Measurements from ENCODE around the gene PRKCQ.
"Not testable (repeated sequence)": the region's sequence is repeated elsewhere in the genome, so short reads cannot be mapped to it uniquely, and the experiment has no call there.

The PRKCQ gene

DNA sequence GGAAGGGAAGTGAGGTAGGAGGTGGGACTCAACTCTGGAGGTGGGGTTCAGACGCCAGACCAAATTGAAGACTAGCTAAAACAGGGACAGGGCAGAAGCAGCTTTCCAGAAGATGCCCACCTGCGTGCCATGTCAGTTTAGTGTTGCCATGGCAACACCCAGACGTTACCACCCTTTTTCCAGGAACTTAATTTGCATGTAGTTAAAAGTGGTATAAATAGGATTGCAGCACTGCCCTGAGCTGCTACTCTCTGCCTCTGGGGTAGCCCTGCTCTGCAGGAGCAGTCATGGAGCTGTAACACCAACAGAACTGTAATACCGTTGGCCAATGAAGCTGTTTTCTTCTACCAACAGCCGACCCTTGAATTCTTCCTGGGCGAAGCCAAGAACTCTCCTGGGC is 93.8 kb downstream of the PRKCQ start:
- H3K27me3 ChIP-seq (ENCODE audit: control insufficient read depth in 1 of 2, insufficient read depth in 2 of 2, low read length in 2 of 2) = no peaks in the 10 kb centered on the region
- no peaks in the 10 kb centered on the region for H3K4me1 ChIP-seq (ENCODE audit: control insufficient read depth in 1 of 2, insufficient read depth in 2 of 2, low read length in 2 of 2)
- no peaks in the 10 kb centered on the region for H3K9me3 ChIP-seq (ENCODE audit: control insufficient read depth in 1 of 2, low read length in 2 of 2)
- H3K27ac ChIP-seq (ENCODE audit: low read depth, low read length) = no peak overlapping the region
- H3K4me3 ChIP-seq (ENCODE audit: low read depth in 1 of 2, low read length in 2 of 2) = no peak overlapping the region
- H3K9ac ChIP-seq (ENCODE audit: low read depth in 1 of 2, low read length in 2 of 2) = no peak overlapping the region
- peaks cover 3% of the 10 kb centered on the region in 2 donors for H3K36me3 ChIP-seq (ENCODE audit: control insufficient read depth in 1 of 2, insufficient read depth in 2 of 2, low read length in 2 of 2)

DNA sequence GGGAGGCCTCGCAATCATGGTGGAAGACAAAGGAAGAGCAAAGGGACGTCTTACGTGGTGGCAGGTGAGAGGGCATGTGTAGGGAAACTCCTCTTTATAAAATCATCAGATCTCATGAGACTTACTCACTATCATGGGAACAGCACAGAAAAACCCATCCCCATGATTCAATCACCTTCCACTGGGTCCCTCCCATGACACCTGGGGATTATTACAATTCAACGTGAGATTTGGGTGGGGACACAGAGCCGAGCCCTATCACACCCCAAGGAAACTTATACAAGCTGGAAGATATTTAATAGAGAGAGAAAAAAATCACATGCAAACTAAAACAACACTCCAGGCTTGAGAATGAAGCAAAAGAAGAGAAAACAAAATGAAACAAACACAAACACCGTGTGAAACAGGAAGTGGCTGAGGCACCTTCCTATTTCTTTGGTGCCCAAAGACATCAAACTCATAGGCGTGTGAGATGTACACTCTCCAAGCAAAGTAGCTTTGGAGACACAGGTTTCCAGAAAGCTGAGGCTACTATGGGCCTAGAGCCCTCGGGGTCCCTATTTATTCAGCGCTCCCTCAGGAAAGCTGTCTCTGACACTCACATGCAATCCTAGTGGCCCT is 97.2 kb downstream of the PRKCQ start:
- H3K9ac ChIP-seq (ENCODE audit: low read depth in 1 of 2, low read length in 2 of 2) = no peak overlapping the region
- H3K27me3 ChIP-seq (ENCODE audit: control insufficient read depth in 1 of 2, insufficient read depth in 2 of 2, low read length in 2 of 2) = no peaks in the 10 kb centered on the region
- no peaks in the 10 kb centered on the region for H3K9me3 ChIP-seq (ENCODE audit: control insufficient read depth in 1 of 2, low read length in 2 of 2)
- H3K4me1 ChIP-seq (ENCODE audit: control insufficient read depth in 1 of 2, insufficient read depth in 2 of 2, low read length in 2 of 2) = no peaks in the 10 kb centered on the region
- H3K36me3 ChIP-seq (ENCODE audit: control insufficient read depth in 1 of 2, insufficient read depth in 2 of 2, low read length in 2 of 2) = peaks cover 3% of the 10 kb centered on the region in 2 donors
- H3K27ac ChIP-seq (ENCODE audit: low read depth, low read length) = no peak overlapping the region
- no peak overlapping the region for H3K4me3 ChIP-seq (ENCODE audit: low read depth in 1 of 2, low read length in 2 of 2)

DNA sequence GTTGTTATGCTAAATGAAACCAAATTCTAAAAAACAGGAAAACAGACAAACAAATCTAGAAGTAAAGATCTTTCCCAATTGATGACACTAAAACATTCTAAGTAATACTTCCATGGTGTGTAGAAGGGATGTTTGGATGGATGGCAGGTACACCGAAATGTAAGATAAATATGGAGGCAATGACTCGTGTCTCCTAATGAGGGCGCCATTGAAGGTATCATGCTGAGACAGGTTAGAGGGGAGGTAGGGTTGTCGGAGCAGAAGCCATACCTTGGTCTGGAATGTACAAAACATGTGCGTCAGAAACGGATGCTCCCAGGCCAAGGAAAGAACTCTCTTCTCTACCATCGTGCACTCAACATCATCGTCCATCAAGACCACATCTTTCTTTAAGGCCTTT is 101.4 kb downstream of the PRKCQ start:
- Histone ChIP-seq H3K27me3 (ENCODE audit: control insufficient read depth in 1 of 2, insufficient read depth in 2 of 2, low read length in 2 of 2) (no peaks in the 10 kb centered on the region), H3K9ac (ENCODE audit: low read depth in 1 of 2, low read length in 2 of 2) (no peak overlapping the region), H3K9me3 (ENCODE audit: control insufficient read depth in 1 of 2, low read length in 2 of 2) (no peaks in the 10 kb centered on the region), H3K4me3 (ENCODE audit: low read depth in 1 of 2, low read length in 2 of 2) (no peak overlapping the region), H3K36me3 (ENCODE audit: control insufficient read depth in 1 of 2, insufficient read depth in 2 of 2, low read length in 2 of 2) (peaks cover 0 to 3% of the 10 kb centered on the region in 2 donors), H3K4me1 (ENCODE audit: control insufficient read depth in 1 of 2, insufficient read depth in 2 of 2, low read length in 2 of 2) (peaks cover 0 to 4% of the 10 kb centered on the region in 2 donors), H3K27ac (ENCODE audit: low read depth, low read length) (no peak overlapping the region)

DNA sequence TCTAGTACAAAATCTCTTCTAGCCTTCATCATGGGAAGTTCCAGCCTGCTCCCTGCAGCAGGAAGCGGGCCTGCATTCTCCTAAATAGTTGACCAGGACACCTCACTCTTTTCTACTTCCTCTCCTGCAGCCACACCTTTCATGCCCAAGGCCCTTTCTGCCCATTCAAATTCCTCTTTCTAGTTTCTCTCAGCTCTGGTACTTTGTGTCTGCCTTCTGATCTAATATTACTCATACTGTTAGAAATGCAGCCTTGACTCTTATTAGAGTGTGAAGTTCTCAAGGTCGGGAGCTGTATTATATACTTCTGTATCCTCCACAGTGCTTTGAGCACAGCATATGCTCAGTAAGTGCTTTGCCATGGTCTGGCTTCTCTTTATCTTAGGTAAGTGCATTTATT is 103.1 kb downstream of the PRKCQ start:
- Histone ChIP-seq H3K27ac (ENCODE audit: low read depth, low read length) (no peak overlapping the region), H3K9me3 (ENCODE audit: control insufficient read depth in 1 of 2, low read length in 2 of 2) (no peaks in the 10 kb centered on the region), H3K36me3 (ENCODE audit: control insufficient read depth in 1 of 2, insufficient read depth in 2 of 2, low read length in 2 of 2) (no peaks in the 10 kb centered on the region), H3K27me3 (ENCODE audit: control insufficient read depth in 1 of 2, insufficient read depth in 2 of 2, low read length in 2 of 2) (no peaks in the 10 kb centered on the region), H3K4me3 (ENCODE audit: low read depth in 1 of 2, low read length in 2 of 2) (no peak overlapping the region), H3K9ac (ENCODE audit: low read depth in 1 of 2, low read length in 2 of 2) (no peak overlapping the region), H3K4me1 (ENCODE audit: control insufficient read depth in 1 of 2, insufficient read depth in 2 of 2, low read length in 2 of 2) (peaks cover 0 to 4% of the 10 kb centered on the region in 2 donors)

DNA sequence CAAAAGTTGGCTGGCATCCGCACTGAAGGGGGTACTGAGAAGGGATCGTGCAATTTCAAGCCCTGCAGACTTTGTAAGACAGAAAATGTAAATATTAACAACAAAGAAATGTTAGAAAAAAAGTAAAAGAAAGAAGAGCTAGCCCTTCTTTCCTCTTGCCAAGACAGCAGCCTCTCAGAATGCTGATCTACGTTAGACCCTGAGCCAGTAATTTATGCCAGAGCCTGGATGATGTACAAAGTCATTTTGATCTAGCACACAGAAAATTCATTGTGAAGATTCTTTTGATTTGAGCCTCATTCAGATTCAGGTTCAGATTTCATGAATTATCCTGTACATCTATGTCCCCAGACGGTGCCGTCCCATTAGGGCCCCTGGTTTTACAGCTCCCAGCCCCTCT is 105.2 kb downstream of the PRKCQ start:
- no peak overlapping the region for H3K27ac ChIP-seq (ENCODE audit: low read depth, low read length)

DNA sequence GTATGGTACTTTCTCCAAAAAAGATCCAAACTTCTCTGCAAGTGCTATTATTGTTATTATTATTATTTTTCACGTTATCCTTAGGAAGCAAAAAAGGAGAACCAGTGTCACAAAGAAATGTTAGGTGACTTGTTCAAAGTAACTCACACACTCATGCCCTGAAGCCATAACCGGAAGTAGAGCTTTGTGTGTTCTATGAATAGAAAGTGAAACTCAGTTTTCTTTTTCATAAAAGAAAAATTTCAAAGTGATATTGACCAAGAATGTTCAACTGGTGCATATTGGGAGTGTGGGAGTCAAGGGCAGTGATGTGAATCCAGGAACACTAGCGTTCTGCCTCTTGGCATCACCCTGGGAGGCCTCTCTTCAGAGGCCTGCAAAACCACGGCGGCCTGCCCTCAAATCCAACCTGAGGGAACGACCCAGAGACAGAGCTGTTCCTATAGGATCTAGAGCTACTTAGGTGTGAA is 106.1 kb downstream of the PRKCQ start:
- H3K4me3 ChIP-seq (ENCODE audit: low read depth in 1 of 2, low read length in 2 of 2) = peak overlapping the region in 1 of 2 donors; percentile 55
- H3K4me1 ChIP-seq (ENCODE audit: control insufficient read depth in 1 of 2, insufficient read depth in 2 of 2, low read length in 2 of 2) = peaks cover 0 to 4% of the 10 kb centered on the region in 2 donors
- H3K36me3 ChIP-seq (ENCODE audit: control insufficient read depth in 1 of 2, insufficient read depth in 2 of 2, low read length in 2 of 2) = no peaks in the 10 kb centered on the region
- no peaks in the 10 kb centered on the region for H3K27me3 ChIP-seq (ENCODE audit: control insufficient read depth in 1 of 2, insufficient read depth in 2 of 2, low read length in 2 of 2)
- no peaks in the 10 kb centered on the region for H3K9me3 ChIP-seq (ENCODE audit: control insufficient read depth in 1 of 2, low read length in 2 of 2)
- no peak overlapping the region for H3K27ac ChIP-seq (ENCODE audit: low read depth, low read length)
- no peak overlapping the region for H3K9ac ChIP-seq (ENCODE audit: low read depth in 1 of 2, low read length in 2 of 2)

More for the DNA sequence above, 105.2 kb downstream of the PRKCQ start:
- H3K27me3 ChIP-seq (ENCODE audit: control insufficient read depth in 1 of 2, insufficient read depth in 2 of 2, low read length in 2 of 2) = no peaks in the 10 kb centered on the region
- no peaks in the 10 kb centered on the region for H3K36me3 ChIP-seq (ENCODE audit: control insufficient read depth in 1 of 2, insufficient read depth in 2 of 2, low read length in 2 of 2)
- no peak overlapping the region for H3K4me3 ChIP-seq (ENCODE audit: low read depth in 1 of 2, low read length in 2 of 2)
- H3K4me1 ChIP-seq (ENCODE audit: control insufficient read depth in 1 of 2, insufficient read depth in 2 of 2, low read length in 2 of 2) = peaks cover 0 to 4% of the 10 kb centered on the region in 2 donors
- H3K9ac ChIP-seq (ENCODE audit: low read depth in 1 of 2, low read length in 2 of 2) = no peak overlapping the region
- H3K9me3 ChIP-seq (ENCODE audit: control insufficient read depth in 1 of 2, low read length in 2 of 2) = no peaks in the 10 kb centered on the region

DNA sequence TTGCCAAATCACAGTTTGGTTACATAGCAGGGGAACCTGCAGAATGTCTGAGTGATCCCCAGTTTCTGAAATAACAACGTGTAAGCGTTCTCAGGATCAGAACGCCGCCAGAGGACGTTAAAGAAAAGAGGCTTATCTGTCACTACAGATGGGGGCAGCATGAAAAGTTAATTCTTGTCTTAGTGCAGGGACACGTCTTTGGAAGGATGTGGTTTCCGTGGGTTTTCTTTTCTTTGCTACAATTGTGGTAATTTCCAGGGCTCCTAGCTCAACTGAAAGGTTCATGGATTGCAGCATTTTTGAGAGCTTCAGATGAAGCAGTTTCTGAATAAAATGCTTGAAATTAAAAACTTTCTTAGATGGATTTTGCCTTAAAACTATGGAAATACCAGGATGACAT is 106.6 kb downstream of the PRKCQ start:
- no peak overlapping the region for H3K9ac ChIP-seq (ENCODE audit: low read depth in 1 of 2, low read length in 2 of 2)
- H3K9me3 ChIP-seq (ENCODE audit: control insufficient read depth in 1 of 2, low read length in 2 of 2) = no peaks in the 10 kb centered on the region
- no peaks in the 10 kb centered on the region for H3K36me3 ChIP-seq (ENCODE audit: control insufficient read depth in 1 of 2, insufficient read depth in 2 of 2, low read length in 2 of 2)
- H3K27me3 ChIP-seq (ENCODE audit: control insufficient read depth in 1 of 2, insufficient read depth in 2 of 2, low read length in 2 of 2) = no peaks in the 10 kb centered on the region
- no peak overlapping the region for H3K4me3 ChIP-seq (ENCODE audit: low read depth in 1 of 2, low read length in 2 of 2)
- H3K27ac ChIP-seq (ENCODE audit: low read depth, low read length) = no peak overlapping the region
- peaks cover 0 to 4% of the 10 kb centered on the region in 2 donors for H3K4me1 ChIP-seq (ENCODE audit: control insufficient read depth in 1 of 2, insufficient read depth in 2 of 2, low read length in 2 of 2)

DNA sequence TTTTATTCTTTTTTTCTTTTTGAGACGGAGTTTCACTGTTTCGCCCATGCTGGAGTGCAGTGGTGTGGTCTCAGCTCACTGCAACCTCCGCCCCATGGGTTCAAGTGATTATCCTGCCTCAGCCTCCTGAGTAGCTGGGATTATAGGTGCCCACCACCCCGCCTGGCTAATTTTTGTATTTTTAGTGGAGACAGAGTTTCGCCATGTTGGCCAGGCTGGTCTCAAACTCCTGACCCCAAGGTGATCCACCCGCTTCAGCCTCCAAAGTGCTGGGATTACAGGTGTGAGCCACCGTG is 107.4 kb downstream of the PRKCQ start:
- not testable (repeated sequence) for H3K9ac ChIP-seq (ENCODE audit: low read depth in 1 of 2, low read length in 2 of 2); H3K27me3 ChIP-seq (ENCODE audit: control insufficient read depth in 1 of 2, insufficient read depth in 2 of 2, low read length in 2 of 2); H3K27ac ChIP-seq (ENCODE audit: low read depth, low read length); H3K4me3 ChIP-seq (ENCODE audit: low read depth in 1 of 2, low read length in 2 of 2); H3K4me1 ChIP-seq (ENCODE audit: control insufficient read depth in 1 of 2, insufficient read depth in 2 of 2, low read length in 2 of 2); H3K36me3 ChIP-seq (ENCODE audit: control insufficient read depth in 1 of 2, insufficient read depth in 2 of 2, low read length in 2 of 2); H3K9me3 ChIP-seq (ENCODE audit: control insufficient read depth in 1 of 2, low read length in 2 of 2)

DNA sequence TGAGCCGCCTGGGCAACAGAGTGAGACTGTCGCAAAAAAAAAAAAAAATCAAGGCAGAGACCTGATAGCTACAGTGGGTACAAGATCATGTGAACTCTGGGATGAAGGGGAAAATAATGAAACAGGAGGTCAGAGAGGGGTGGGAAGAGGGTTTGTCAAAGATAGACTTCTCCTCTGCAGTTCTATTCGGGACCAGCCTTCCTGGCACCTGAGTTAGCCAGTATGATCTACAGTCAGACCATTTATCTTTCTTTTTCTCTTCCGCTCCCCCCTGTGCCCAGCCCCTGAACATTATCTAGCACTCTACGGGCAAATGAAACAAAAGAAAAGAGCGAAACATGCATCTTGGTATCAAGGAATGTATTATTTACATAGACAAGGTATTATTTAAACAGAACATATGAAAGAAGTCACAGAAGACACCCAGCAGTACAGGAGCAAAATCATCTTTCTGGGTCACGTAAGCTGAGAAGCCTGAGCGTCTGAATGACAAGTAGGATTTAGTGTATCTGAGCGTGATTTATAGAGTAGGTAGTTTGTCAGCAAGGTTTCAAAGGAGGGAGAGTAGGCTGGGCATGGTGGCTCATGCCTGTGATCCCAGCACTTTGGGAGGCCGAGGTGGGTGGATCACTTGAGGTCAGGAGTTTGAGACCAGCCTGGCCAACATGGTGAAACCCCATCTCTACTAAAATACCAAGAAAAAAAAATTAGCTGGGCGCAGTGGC is 109.0 kb downstream of the PRKCQ start:
- Histone ChIP-seq H3K27ac (ENCODE audit: low read depth, low read length) (no peak overlapping the region), H3K9me3 (ENCODE audit: control insufficient read depth in 1 of 2, low read length in 2 of 2) (no peaks in the 10 kb centered on the region), H3K4me3 (ENCODE audit: low read depth in 1 of 2, low read length in 2 of 2) (no peak overlapping the region), H3K9ac (ENCODE audit: low read depth in 1 of 2, low read length in 2 of 2) (no peak overlapping the region), H3K36me3 (ENCODE audit: control insufficient read depth in 1 of 2, insufficient read depth in 2 of 2, low read length in 2 of 2) (no peaks in the 10 kb centered on the region), H3K27me3 (ENCODE audit: control insufficient read depth in 1 of 2, insufficient read depth in 2 of 2, low read length in 2 of 2) (peaks cover 0 to 4% of the 10 kb centered on the region in 2 donors), H3K4me1 (ENCODE audit: control insufficient read depth in 1 of 2, insufficient read depth in 2 of 2, low read length in 2 of 2) (peaks cover 0 to 17% of the 10 kb centered on the region in 2 donors)

DNA sequence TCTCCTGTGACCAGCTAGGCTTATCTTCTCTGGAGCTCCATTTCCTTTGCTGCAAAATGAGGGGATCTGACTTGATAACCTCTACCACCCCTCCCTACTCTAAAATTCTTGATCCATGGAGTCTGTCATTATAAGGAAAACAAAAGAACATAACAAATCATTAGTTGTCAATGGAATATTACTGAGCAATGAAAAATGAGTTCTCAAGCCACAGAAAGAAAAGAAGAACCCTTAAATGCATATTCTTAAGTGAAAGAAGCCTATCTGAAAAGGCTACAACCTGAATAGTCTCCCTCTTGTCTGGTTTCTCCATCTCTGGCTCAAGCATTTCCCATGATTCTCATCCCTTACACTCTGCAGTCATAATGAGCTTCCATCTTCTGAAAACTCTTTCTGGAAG is 110.4 kb downstream of the PRKCQ start:
- H3K9me3 ChIP-seq (ENCODE audit: control insufficient read depth in 1 of 2, low read length in 2 of 2) = no peaks in the 10 kb centered on the region
- no peak overlapping the region for H3K27ac ChIP-seq (ENCODE audit: low read depth, low read length)
- peaks cover 0 to 4% of the 10 kb centered on the region in 2 donors for H3K27me3 ChIP-seq (ENCODE audit: control insufficient read depth in 1 of 2, insufficient read depth in 2 of 2, low read length in 2 of 2)
- peaks cover 0 to 17% of the 10 kb centered on the region in 2 donors for H3K4me1 ChIP-seq (ENCODE audit: control insufficient read depth in 1 of 2, insufficient read depth in 2 of 2, low read length in 2 of 2)
- no peak overlapping the region for H3K4me3 ChIP-seq (ENCODE audit: low read depth in 1 of 2, low read length in 2 of 2)
- H3K36me3 ChIP-seq (ENCODE audit: control insufficient read depth in 1 of 2, insufficient read depth in 2 of 2, low read length in 2 of 2) = no peaks in the 10 kb centered on the region
- H3K9ac ChIP-seq (ENCODE audit: low read depth in 1 of 2, low read length in 2 of 2) = no peak overlapping the region
